HCT116 (cell line): ENCODE measurements around the gene OCA2.

Source experiments
- CEBPB ChIP-seq: IDR thresholded peaks from 2 replicates; pipeline ENCODE4 v1.6.1; 2012; ENCODE audit warnings: low read depth
- CTCF ChIP-seq, 3 experiments: fragments of 200-600 bp in 1 of 3; sonication (generic) in 1 of 3; IDR thresholded peaks in 2 of 3; conservative IDR thresholded peaks in 1 of 3; 2 replicates each; pipeline ENCODE4 v1.5.1; 2012 to 2017; ENCODE audit warnings: low read depth in 2 of 3, low read length in 2 of 3, antibody characterized with exemption in 1 of 3, borderline replicate concordance in 1 of 3, control low read depth in 1 of 3, mild to moderate bottlenecking in 1 of 3, mixed read lengths in 1 of 3, mixed run types in 1 of 3, moderate library complexity in 1 of 3; ENCODE audit not compliant: insufficient read depth in 1 of 3
- POLR2A ChIP-seq: IDR thresholded peaks from 2 replicates; pipeline ENCODE4 v1.7.0; 2011; ENCODE audit warnings: borderline replicate concordance; ENCODE audit not compliant: insufficient read depth, insufficient read length; ENCODE audit errors: extremely low read depth
- RAD21 ChIP-seq: IDR thresholded peaks from 2 replicates; pipeline ENCODE4 v1.6.1; 2012; ENCODE audit warnings: low read depth, mild to moderate bottlenecking
- SIN3A ChIP-seq: IDR thresholded peaks from 2 replicates; pipeline ENCODE4 v1.6.1; 2012; ENCODE audit warnings: low read depth
- TF ChIP-seq, protein P1 (sequence below): IDR thresholded peaks from 2 replicates; pipeline ENCODE4 v1.6.1; 2012

GRCh38 chr15:28105793-28106192 is 6.7 kb upstream of the OCA2 start:
- TF ChIP-seq CTCF (IDR thresholded peaks at IDR 0.05 in 2 of 3, conservative IDR thresholded peaks at IDR 0.05 in 1 of 3; ENCODE audit: borderline replicate concordance in 1 of 3, insufficient read depth in 1 of 3, low read depth in 2 of 3, low read length in 2 of 3) (no peak), SIN3A (no peak), RAD21 (no peak), CEBPB (no peak), POLR2A (no peak)
- TF ChIP-seq, protein P1, sequence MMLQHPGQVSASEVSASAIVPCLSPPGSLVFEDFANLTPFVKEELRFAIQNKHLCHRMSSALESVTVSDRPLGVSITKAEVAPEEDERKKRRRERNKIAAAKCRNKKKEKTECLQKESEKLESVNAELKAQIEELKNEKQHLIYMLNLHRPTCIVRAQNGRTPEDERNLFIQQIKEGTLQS, result no peak
